ENCODE measurements around the gene SZT2.
"Not testable (repeated sequence)": the region's sequence is repeated elsewhere in the genome, so short reads cannot be mapped to it uniquely, and the experiment has no call there.

The SZT2 gene

DNA sequence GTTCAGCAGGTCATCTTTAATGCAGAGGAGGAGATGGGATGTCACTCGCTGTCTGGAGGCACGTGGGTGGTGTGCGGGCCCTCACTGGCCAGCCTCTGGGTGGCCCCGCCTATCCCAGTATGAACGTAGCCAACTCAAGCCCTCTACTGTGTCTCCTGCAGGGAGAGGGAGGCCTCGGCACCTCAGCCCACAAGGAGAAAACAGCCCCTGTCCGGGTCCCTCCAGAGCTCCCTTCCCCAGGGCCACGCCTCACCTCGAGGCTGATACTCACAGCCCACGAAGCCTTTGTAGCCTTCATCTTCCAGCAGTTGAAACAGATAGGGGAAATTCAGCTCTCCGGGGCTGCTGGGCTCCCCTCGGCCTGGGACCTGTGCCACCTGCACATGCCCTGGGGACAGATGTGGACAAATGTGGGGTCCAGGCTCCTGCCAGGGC lies 61.5 kb downstream of the SZT2 start:
- Histone ChIP-seq H3K9me3 (ENCODE audit: control insufficient read depth, insufficient read depth, low read depth, low read length) (no peaks in the 10 kb centered on the region), H3K27ac (ENCODE audit: low read depth, low read length) (no peak overlapping the region), H3K4me1 (ENCODE audit: control insufficient read depth, insufficient read depth, low read length) (peaks cover 12% of the 10 kb centered on the region), H3K9ac (ENCODE audit: low read length) (no peak overlapping the region), H3K36me3 (ENCODE audit: control insufficient read depth, insufficient read depth, low read length) (peaks cover 59% of the 10 kb centered on the region), H3K4me3 (ENCODE audit: low read depth, low read length) (no peak overlapping the region), H3K27me3 (ENCODE audit: control insufficient read depth, insufficient read depth, low read length) (no peaks in the 10 kb centered on the region)

DNA sequence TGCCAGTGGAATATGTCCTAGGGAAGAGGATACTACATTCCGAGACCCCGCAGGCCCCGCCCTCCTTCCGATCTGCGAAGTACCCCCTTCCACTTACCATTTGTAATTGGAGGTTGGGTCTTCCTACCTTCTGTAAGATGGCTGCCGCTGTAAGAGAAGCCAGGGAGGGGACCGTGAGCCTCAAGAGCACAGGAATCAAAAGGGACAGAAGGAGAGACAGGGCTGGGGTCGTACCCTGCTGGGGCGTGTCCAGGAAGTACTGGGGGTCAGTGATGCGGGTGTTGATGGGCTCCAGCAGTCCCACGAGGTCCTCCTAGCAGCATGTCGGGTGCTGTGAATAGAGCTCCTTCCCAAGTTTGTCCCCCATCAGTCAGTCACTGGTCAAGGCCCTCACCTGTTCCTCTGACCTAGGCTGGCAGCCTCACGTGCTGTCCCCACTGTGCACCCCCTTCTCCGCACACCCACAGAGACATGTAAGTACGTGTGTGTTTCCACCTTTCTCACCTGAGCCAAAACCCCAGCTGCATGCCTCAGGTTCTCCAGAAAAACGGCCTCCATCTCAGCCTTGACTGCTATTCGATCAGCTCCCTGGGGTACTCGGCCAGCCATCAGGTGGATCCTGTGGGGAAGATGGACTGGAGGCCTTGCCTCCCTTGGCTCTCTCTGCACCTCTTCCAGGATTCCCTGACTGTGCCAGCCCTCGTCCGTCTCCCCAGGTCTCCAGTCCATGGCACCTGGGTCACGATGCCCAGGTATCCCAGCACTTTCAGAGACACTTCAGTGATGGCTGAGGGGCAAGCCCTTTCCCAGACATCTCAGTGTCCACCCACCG lies 62.2 kb downstream of the SZT2 start:
- no peaks in the 10 kb centered on the region for H3K9me3 ChIP-seq (ENCODE audit: control insufficient read depth, insufficient read depth, low read depth, low read length)
- no peak overlapping the region for H3K9ac ChIP-seq (ENCODE audit: low read length)
- no peaks in the 10 kb centered on the region for H3K27me3 ChIP-seq (ENCODE audit: control insufficient read depth, insufficient read depth, low read length)
- no peak overlapping the region for H3K4me3 ChIP-seq (ENCODE audit: low read depth, low read length)
- H3K4me1 ChIP-seq (ENCODE audit: control insufficient read depth, insufficient read depth, low read length), result peaks cover 12% of the 10 kb centered on the region
- peaks cover 52% of the 10 kb centered on the region for H3K36me3 ChIP-seq (ENCODE audit: control insufficient read depth, insufficient read depth, low read length)
- H3K27ac ChIP-seq (ENCODE audit: low read depth, low read length), result no peak overlapping the region

DNA sequence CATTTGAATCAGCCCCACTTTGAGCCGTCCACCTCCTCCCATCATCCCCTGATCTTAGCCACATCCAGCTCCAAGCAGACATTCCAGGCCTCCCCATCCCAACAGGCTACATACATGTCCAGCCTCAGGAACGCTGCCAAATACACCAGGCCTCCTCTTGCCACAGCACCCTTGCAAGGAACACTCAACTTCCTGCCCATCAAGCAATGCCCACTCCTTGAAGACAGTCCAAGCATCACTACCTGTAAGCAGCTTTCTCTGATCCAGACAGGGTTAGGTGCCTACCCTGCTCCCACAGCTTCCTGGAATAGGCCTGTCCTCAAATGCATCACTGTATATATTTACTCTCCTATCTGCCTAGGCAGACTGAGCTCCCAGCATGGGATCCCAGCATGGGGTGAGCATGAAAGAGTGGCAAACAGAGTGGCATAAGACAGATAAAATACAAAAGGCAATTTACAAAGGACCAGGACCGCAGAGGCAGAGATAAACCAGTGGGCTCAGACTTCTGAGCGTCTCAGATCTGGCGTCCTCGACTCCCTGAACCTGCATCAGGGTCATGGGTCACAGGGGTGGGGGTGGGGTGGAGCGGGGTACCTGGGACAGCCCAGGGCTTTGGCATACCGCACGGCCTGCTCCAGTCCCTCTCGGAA lies 63.2 kb downstream of the SZT2 start:
- Histone ChIP-seq H3K4me3 (ENCODE audit: low read depth, low read length) (peak overlapping the region; percentile 64), H3K27ac (ENCODE audit: low read depth, low read length) (peak overlapping the region; percentile 38; the same call in 1 of the 2 replicates), H3K27me3 (ENCODE audit: control insufficient read depth, insufficient read depth, low read length) (no peaks in the 10 kb centered on the region)

DNA sequence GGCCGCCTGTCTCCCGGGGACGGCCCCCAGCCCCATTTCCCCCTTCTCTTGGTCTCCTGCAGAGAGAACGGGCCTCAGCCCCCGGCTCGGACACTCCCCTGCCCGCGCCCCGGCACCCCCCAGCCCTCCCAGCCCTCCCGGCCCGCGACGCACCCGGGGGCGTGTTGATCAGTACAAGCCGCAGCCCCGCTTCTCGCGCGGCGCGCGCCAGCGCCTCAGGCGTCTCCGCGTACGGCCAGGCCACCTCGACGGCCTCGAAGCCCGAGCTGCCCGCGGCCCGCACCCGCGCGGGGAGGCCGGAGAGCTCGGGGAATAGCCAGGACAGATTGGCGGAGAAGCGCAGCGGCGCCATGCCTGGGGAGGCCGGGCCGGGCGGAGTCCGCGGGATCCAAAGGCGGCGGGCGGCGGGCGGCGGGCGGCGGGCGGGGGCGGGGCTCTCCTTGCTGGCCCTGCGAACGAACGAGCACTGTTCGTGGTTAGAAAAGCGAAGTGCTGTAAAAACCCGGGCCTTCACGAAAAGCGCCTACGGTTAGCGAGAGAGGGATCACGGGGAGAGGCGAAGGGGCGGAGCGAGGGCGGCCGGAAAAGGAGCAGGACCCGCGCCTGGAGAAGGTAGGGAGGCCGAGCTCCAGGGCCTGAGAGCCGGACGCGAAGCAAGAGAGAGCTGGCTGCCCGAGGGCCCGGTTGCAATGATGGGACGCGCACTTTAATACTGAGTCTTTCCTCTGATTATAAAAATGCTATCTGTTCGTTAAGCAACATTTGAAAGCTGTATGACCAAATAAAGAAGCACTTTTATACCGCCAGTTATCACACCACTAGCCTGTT lies 64.0 kb downstream of the SZT2 start, which contains the start of gene HYI:
TSS of gene HYI (minus strand) at position 490 of the 828 bp plus-strand sequence. CDS start at position 352, 138 bp downstream.
- no peaks in the 10 kb centered on the region; the same call in 1 of the 2 replicates for H3K27me3 ChIP-seq (ENCODE audit: control insufficient read depth, insufficient read depth, low read length)
- peak within 1 kb of the TSS; percentile 83 for H3K9ac ChIP-seq (ENCODE audit: low read length)
- H3K27ac ChIP-seq (ENCODE audit: low read depth, low read length), result peak within 1 kb of the TSS; percentile 38; the same call in 1 of the 2 replicates
- peaks cover 12% of the 10 kb centered on the region for H3K4me1 ChIP-seq (ENCODE audit: control insufficient read depth, insufficient read depth, low read length)
- peak within 1 kb of the TSS; percentile 64 for H3K4me3 ChIP-seq (ENCODE audit: low read depth, low read length)
- H3K36me3 ChIP-seq (ENCODE audit: control insufficient read depth, insufficient read depth, low read length), result peaks cover 35% of the 10 kb centered on the region
- no peaks in the 10 kb centered on the region for H3K9me3 ChIP-seq (ENCODE audit: control insufficient read depth, insufficient read depth, low read depth, low read length)

More for the DNA sequence above, 63.2 kb downstream of the SZT2 start:
- Histone ChIP-seq H3K9ac (ENCODE audit: low read length) (peak overlapping the region; percentile 65), H3K4me1 (ENCODE audit: control insufficient read depth, insufficient read depth, low read length) (peaks cover 12% of the 10 kb centered on the region), H3K9me3 (ENCODE audit: control insufficient read depth, insufficient read depth, low read depth, low read length) (no peaks in the 10 kb centered on the region), H3K36me3 (ENCODE audit: control insufficient read depth, insufficient read depth, low read length) (peaks cover 42% of the 10 kb centered on the region)

DNA sequence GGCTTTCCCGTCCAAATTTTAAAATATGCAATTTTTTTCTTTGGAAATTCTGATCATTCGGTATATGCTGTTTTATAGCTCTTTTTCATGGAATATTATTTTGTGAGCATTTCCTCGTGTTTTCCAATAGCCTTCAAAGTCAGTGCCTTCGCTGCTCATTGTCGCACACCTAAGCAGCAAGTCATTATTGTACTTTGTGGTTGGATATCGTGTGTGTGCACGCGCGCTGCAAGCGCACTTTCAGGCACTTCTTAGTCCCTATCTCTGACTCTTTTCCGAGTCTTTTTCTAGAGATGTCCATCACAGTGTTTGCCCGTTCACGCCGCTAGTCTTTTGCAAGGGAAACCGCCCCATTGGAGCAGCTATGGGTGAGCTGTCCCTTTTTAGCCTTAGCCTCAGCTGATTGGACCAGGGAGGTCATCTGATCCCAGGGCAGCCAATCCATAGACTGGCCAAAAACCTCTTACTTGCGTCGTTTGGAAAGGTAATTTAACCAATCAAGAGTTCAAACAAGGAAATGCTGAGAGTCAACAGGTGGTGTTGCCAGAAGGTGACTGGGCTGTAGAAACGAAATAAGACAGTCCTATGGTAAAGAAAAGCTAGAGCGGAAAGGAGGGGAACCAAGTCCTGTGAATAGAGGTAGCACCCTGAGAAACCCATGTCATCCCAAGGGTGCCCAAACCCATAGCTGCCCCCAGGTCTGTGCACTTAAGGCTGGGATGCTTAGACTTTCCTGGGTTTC lies 64.7 kb downstream of the SZT2 start:
- Histone ChIP-seq H3K36me3 (ENCODE audit: control insufficient read depth, insufficient read depth, low read length) (peaks cover 27% of the 10 kb centered on the region), H3K9ac (ENCODE audit: low read length) (peak overlapping the region; percentile 83), H3K27me3 (ENCODE audit: control insufficient read depth, insufficient read depth, low read length) (no peaks in the 10 kb centered on the region; the same call in 1 of the 2 replicates), H3K4me3 (ENCODE audit: low read depth, low read length) (peak overlapping the region; percentile 64), H3K4me1 (ENCODE audit: control insufficient read depth, insufficient read depth, low read length) (peaks cover 12% of the 10 kb centered on the region), H3K9me3 (ENCODE audit: control insufficient read depth, insufficient read depth, low read depth, low read length) (no peaks in the 10 kb centered on the region), H3K27ac (ENCODE audit: low read depth, low read length) (no peak overlapping the region; the same call in 1 of the 2 replicates)

DNA sequence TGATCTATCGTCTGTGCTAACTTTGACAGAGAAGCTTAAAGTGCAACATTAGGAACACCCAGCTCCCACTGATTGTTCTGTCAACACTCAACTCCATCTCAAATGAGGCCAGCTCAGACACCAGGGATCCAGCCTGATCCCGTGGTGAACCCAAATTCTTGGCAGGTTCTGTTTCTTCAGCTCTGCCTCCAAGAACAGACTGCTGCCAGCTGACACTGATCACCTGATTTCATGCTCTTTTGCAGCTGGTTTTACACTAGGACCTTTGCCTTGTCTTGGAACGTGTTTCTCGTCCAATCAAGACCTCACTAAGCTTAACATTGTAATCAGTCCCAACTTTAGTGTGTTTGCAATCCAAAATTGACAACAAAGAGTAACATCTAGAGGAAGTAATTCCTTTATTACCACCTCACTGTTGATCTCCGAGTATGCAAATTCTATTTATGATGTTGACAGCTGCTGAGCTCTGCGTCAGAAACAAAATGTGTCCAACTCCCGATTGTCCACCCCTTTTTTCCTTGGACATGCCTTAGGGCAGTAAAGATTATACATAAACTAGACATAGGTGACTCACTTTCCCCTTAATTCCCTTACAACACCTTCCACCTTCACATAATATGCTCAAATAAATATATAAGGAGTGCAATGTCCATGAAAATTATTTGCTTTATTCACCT lies 65.7 kb downstream of the SZT2 start:
- Histone ChIP-seq H3K4me1 (ENCODE audit: control insufficient read depth, insufficient read depth, low read length) (peaks cover 12% of the 10 kb centered on the region), H3K4me3 (ENCODE audit: low read depth, low read length) (no peak overlapping the region), H3K9me3 (ENCODE audit: control insufficient read depth, insufficient read depth, low read depth, low read length) (no peaks in the 10 kb centered on the region), H3K27me3 (ENCODE audit: control insufficient read depth, insufficient read depth, low read length) (no peaks in the 10 kb centered on the region; the same call in 1 of the 2 replicates), H3K9ac (ENCODE audit: low read length) (no peak overlapping the region), H3K36me3 (ENCODE audit: control insufficient read depth, insufficient read depth, low read length) (peaks cover 18% of the 10 kb centered on the region), H3K27ac (ENCODE audit: low read depth, low read length) (no peak overlapping the region)

DNA sequence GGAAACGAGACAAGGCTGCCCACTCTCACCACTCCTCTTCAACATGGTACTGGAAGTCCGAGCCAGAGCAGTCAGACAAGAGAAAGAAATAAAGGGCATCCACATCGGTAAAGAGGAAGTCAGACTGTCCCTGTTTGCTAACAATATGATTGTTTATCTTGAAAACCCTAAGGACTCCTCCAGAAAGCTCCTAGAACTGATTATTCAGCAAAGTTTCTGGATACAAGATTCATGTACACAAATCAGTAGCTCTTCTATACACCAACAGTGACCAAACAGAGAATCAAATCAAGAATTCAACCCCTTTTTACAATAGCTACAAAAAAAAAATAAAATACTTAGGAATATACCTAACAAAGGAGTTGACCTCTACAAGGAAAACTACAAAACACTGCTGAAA lies 68.7 kb downstream of the SZT2 start:
- not testable (repeated sequence) for H3K27ac ChIP-seq (ENCODE audit: low read depth, low read length); H3K4me1 ChIP-seq (ENCODE audit: control insufficient read depth, insufficient read depth, low read length); H3K4me3 ChIP-seq (ENCODE audit: low read depth, low read length); H3K9ac ChIP-seq (ENCODE audit: low read length); H3K9me3 ChIP-seq (ENCODE audit: control insufficient read depth, insufficient read depth, low read depth, low read length); H3K27me3 ChIP-seq (ENCODE audit: control insufficient read depth, insufficient read depth, low read length); H3K36me3 ChIP-seq (ENCODE audit: control insufficient read depth, insufficient read depth, low read length)

DNA sequence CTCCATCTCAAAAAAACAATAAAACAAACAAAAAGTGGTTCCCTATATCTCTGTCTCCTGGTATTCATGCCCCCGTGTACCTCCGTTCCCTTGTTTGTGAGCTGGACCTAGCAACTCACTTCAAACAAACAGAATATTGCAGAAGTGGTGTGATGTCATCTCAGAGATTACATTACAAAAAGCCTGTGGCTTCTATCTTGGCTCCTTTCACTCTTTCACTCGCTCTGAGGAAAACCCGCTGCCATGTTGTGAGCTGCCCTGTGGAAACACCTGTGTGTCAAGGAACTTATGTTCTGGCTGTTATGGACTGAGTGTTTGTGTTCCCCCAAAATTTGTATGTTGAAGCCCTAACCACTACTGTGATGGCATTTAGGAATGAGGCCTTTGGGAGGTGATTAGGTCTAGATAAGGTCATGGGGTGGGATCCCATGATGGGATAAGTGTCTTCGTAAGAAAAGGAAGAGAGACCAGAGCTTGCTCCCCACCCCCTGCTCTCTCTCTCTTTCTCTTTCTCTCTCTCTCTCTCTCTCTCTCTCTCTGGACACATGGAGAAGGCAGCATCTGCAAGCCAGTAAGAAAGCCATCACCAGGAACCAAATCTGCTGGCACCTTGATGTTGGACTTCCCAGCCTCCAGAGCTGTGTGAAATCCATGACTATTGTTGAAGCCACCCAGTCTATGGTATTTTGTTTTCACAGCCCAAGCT lies 71.4 kb downstream of the SZT2 start:
- H3K27me3 ChIP-seq (ENCODE audit: control insufficient read depth, insufficient read depth, low read length), result no peaks in the 10 kb centered on the region; the same call in 1 of the 2 replicates
- H3K9me3 ChIP-seq (ENCODE audit: control insufficient read depth, insufficient read depth, low read depth, low read length), result peaks cover 4% of the 10 kb centered on the region
- H3K4me3 ChIP-seq (ENCODE audit: low read depth, low read length), result no peak overlapping the region
- no peak overlapping the region for H3K9ac ChIP-seq (ENCODE audit: low read length)
- H3K4me1 ChIP-seq (ENCODE audit: control insufficient read depth, insufficient read depth, low read length), result no peaks in the 10 kb centered on the region
- no peak overlapping the region for H3K27ac ChIP-seq (ENCODE audit: low read depth, low read length)
- H3K36me3 ChIP-seq (ENCODE audit: control insufficient read depth, insufficient read depth, low read length), result no peaks in the 10 kb centered on the region

DNA sequence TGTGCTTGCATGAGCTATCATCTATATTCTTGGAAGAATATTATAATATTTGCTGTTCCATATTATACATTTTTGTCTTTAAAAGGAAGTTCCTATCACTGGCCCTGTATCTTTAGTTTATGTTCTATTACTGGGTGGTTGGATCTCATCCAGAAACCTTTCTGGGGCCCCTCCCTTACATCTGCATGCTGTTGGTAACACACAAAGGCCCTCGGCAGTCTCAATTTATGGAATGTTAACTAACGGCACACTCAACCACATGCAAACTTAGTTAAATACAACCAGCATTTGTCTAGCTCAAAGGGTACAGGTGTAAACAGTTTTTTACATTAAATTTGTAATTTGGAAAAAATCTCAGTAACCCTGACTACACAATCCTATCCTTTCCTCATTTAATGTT lies 73.8 kb downstream of the SZT2 start:
- H3K9me3 ChIP-seq (ENCODE audit: control insufficient read depth, insufficient read depth, low read depth, low read length), result peaks cover 4% of the 10 kb centered on the region
- H3K36me3 ChIP-seq (ENCODE audit: control insufficient read depth, insufficient read depth, low read length), result no peaks in the 10 kb centered on the region
- H3K4me1 ChIP-seq (ENCODE audit: control insufficient read depth, insufficient read depth, low read length), result no peaks in the 10 kb centered on the region
- H3K9ac ChIP-seq (ENCODE audit: low read length), result no peak overlapping the region
- H3K27ac ChIP-seq (ENCODE audit: low read depth, low read length), result no peak overlapping the region
- H3K4me3 ChIP-seq (ENCODE audit: low read depth, low read length), result no peak overlapping the region
- H3K27me3 ChIP-seq (ENCODE audit: control insufficient read depth, insufficient read depth, low read length), result no peaks in the 10 kb centered on the region

Data from HUES6 (cell line).